Thymus (tissue), 11 donors: ENCODE data around the gene PLA2G4C. TPM values are rescaled to one million over a fixed set of nuclear protein-coding genes. Genes with fewer than 3 reads are reported as not detected.
"Not testable (repeated sequence)": the region's sequence is repeated elsewhere in the genome, so short reads cannot be mapped to it uniquely, and the experiment has no call there.

Source experiments
- DNase-seq, 9 donors: peaks; one replicate each; pipeline ENCODE4 v3.0.0-alpha.2; 2013; ENCODE audit warnings: low spot score in 9 of 9, low read depth in 6 of 9, missing footprints in 1 of 9
- H3K27ac ChIP-seq, 2 donors: one replicate each; pipeline ENCODE4 v1.5.1; 2013; ENCODE audit warnings: control low read depth in 1 of 2, low read depth in 1 of 2, low read length in 1 of 2, mild to moderate bottlenecking in 1 of 2, moderate library complexity in 1 of 2
- H3K27me3 ChIP-seq, 2 donors: one replicate each; pipeline ENCODE4 v1.5.1; 2013; ENCODE audit warnings: low read length in 1 of 2; ENCODE audit not compliant: control insufficient read depth in 2 of 2, insufficient read depth in 1 of 2
- H3K36me3 ChIP-seq, 2 donors: one replicate each; pipeline ENCODE4 v1.5.1; 2013; ENCODE audit warnings: low read length in 1 of 2, mild to moderate bottlenecking in 1 of 2, moderate library complexity in 1 of 2; ENCODE audit not compliant: control insufficient read depth in 2 of 2, insufficient read depth in 2 of 2
- H3K4me1 ChIP-seq, 2 donors: one replicate each; pipeline ENCODE4 v1.5.1; 2013; ENCODE audit warnings: low read length in 2 of 2; ENCODE audit not compliant: control insufficient read depth in 2 of 2, insufficient read depth in 2 of 2
- H3K4me3 ChIP-seq, 2 donors: one replicate each; pipeline ENCODE4 v1.5.1; 2013; ENCODE audit warnings: low read length in 2 of 2, control low read depth in 1 of 2, mild to moderate bottlenecking in 1 of 2
- H3K9me3 ChIP-seq, 2 donors: one replicate each; pipeline ENCODE4 v1.5.1; 2013; ENCODE audit warnings: low read length in 1 of 2, mild to moderate bottlenecking in 1 of 2; ENCODE audit not compliant: control insufficient read depth in 2 of 2, insufficient read depth in 1 of 2
- WGBS: extraction: QIAGEN DNeasy Blood & Tissue Kit; methylation state at CpG from one replicate; pipeline ENCODE4 v1.1.7; 2013; 5-methylcytosine and 5-hydroxymethylcytosine counted together
- polyA plus RNA-seq: library from polyadenylated mRNA; stranded (reverse); fragments of 200-250 nt; gene quantifications from one replicate; pipeline ENCODE4 v1.2.3, GENCODE V29; 2013
- total RNA-seq: library from RNA; stranded (reverse); fragments of 120-200 nt; gene quantifications from one replicate; pipeline ENCODE4 v1.2.4, GENCODE V29; 2013
- donor health status: healthy.

The PLA2G4C gene
- total and polyA plus RNA-seq, 2 donors, result 8.1 to 15.0 TPM

DNA sequence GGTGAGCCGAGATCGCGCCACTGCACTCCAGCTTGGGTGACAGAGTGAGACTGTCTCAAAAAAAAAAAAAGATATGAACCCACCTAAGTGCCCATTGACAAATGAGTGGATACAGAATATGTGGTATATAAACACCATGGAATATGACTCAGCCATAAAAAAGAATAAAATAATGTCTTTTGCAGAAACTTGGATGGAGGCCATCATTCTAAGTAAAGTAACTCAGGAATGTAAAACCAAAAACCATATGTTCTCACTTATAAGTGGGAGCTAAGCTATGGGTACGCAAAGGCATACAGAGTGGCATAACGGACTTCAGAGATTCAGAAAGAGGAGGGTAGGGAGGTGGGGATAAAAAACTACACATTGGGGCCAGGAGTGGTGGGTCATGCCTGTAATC lies 29.5 kb downstream of the PLA2G4C start:
- H3K4me3 ChIP-seq, result no peak overlapping the region
- H3K9me3 ChIP-seq, result no peaks in the 10 kb centered on the region
- no peaks in the 10 kb centered on the region for H3K27me3 ChIP-seq
- no peak overlapping the region for H3K27ac ChIP-seq
- no peaks in the 10 kb centered on the region for H3K36me3 ChIP-seq
- no peak for DNase-seq
- no peaks in the 10 kb centered on the region for H3K4me1 ChIP-seq
- WGBS, result 97% methylated on average over 5 of the region's 5 CpGs

DNA sequence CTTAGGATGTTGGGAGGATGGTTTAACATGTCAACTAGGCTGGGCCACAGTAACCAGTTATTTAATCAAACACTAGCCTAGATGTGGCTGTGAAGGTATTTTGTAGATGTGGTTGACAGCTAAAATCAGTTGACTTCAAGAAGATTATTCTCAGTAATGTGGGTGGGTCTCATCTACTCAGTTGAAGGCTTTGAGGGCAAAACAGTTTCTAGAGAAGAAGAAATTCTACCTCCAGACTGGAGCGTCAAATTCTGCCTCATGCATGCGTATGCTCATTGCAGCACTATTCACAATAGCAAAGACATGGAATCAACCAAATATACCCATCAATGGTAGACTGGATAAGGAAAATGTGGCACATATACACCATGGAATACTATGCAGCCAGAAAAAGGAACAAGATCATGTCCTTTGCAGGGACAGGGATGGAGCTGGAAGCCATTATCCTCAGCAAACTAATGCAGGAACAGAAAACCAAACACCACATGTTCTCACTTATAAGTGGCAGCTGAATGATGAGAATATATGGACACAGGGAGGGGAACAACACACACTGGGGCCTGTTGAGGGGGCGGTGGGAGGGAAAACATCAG lies 40.3 kb downstream of the PLA2G4C start:
- not testable (repeated sequence) for H3K27me3 ChIP-seq, H3K27ac ChIP-seq, H3K9me3 ChIP-seq, H3K36me3 ChIP-seq, H3K4me1 ChIP-seq, DNase-seq, H3K4me3 ChIP-seq
- WGBS, result 98% methylated on average over 3 of the region's 3 CpGs

DNA sequence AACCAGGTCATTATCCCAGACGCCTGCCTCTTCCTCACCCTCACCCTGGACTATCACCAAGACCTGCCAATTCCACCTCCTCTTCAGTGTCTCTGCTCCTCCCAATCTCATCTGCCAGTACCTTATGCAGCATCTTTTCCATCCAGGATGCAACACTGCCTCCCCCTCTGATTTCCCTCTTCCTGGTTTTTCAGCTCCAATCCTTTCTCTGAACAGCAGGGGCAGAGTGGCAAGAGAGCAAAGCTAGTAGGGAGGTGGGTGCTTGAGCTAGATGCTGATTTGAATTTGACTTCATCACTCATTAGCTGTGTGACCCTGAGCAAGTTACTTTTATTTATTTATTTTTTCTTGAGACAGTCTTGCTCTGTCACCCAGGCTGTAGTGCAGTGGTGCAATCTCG lies 41.2 kb downstream of the PLA2G4C start:
- Histone ChIP-seq H3K4me3 (no peak overlapping the region), H3K4me1 (no peaks in the 10 kb centered on the region), H3K27ac (no peak overlapping the region), H3K9me3 (peaks cover 0 to under 1% of the 10 kb centered on the region in 2 donors), H3K27me3 (no peaks in the 10 kb centered on the region), H3K36me3 (no peaks in the 10 kb centered on the region)
- DNase-seq, result no peak
- WGBS, result 80% methylated on average over 2 of the region's 2 CpGs

DNA sequence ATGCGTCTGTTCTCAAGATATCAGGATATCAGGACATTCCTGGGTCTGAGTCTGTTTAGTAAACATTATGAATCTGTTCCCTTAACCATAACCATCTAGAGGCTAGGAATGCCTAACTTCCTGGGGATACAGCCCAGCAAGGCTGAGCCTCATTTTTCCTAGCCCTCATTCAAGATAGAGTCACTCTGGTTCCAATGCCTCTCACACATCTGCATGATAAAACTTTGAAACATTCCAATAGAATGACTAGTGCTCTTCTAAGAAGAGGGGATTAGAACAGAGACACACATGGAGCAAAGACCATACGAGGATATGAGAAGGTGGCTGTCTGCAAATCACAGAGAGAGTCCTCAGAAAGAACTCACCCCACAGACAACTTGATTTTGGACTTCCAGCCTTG lies 46.1 kb downstream of the PLA2G4C start:
- no peaks in the 10 kb centered on the region for H3K9me3 ChIP-seq
- WGBS, result 90% methylated on average over 2 of the region's 2 CpGs
- H3K27ac ChIP-seq, result no peak overlapping the region
- H3K4me1 ChIP-seq, result no peaks in the 10 kb centered on the region
- no peak overlapping the region for H3K4me3 ChIP-seq
- no peaks in the 10 kb centered on the region for H3K36me3 ChIP-seq
- DNase-seq, result no peak
- H3K27me3 ChIP-seq, result peaks cover 0 to 6% of the 10 kb centered on the region in 2 donors

DNA sequence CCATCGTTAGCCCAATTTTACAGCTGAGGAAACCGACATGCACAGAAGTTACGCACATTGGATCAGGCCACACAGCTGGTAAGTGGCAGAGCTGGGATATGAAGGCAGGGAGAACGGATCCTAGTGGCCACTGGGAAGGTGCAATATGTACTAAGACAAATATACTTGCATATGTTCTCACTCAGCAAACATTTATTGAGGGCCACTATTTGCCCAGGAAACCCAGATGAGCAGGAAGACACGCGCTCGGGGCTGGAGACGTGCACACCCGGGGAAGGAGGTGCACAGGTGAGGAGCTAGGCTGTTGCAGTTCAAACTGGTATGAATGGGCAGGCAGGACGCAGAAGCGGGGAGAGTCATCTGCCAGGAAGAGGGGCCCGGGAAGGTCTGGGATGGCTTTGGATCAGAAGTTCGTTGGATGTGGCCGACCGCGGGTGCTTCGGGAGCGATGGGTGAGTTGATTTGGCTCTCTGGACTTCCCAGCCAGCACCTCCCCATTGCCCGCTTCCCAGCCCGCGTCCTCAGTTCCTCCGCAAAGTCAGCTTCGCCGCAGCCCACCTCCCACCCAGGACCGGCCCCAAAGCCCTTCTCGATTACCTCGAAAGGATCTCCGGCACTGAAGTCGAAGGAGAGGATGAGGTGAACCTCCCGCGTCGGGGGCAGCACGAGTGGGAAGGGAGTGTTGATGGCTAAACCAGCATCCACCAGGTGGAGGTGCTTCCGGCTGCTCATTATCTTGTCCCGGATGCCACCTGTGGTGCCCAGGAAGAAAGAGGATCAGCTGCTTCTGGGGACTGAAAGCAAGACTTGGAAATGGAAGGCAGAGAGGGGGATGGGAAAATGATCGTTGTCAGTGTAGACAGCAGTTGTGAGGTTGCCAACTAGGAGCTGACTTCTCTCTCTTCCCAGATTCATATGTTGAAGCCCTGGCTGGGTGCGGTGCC lies 48.9 kb downstream of the PLA2G4C start:
- WGBS, result 50% methylated on average over 37 of the region's 37 CpGs
- H3K4me3 ChIP-seq, result no peak overlapping the region
- no peaks in the 10 kb centered on the region for H3K9me3 ChIP-seq
- H3K27ac ChIP-seq, result no peak overlapping the region
- H3K27me3 ChIP-seq, result peaks cover 0 to 6% of the 10 kb centered on the region in 2 donors
- no peaks in the 10 kb centered on the region for H3K36me3 ChIP-seq
- H3K4me1 ChIP-seq, result no peaks in the 10 kb centered on the region
- no peak for DNase-seq

DNA sequence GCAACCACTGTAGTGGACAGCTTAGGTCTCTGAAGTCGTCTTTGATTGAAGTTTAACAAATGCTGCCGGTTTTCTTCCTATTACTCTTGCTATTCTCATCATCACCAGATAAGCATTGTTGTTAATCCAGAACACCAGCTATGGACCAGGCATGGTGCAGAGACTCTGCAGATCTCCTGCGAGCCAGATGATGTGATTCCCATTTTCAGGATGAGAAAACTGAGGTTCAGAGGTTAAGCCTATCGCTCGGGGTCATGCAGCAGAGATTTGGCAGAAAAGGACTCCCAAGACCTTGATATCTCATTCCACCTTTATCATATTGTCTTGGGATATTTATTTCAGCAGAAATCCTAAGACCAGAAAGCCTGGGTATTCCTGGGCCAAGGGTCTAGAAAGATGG lies 50.2 kb downstream of the PLA2G4C start:
- H3K4me3 ChIP-seq, result no peak overlapping the region
- 93% methylated on average over 5 of the region's 5 CpGs for WGBS

GRCh38 chr19:48059331-48059730 lies 51.3 kb downstream of the PLA2G4C start:
- no peaks in the 10 kb centered on the region for H3K9me3 ChIP-seq
- H3K27ac ChIP-seq, result no peak overlapping the region
- H3K4me3 ChIP-seq, result no peak overlapping the region
- WGBS, result 92% methylated on average over 6 of the region's 6 CpGs
- no peaks in the 10 kb centered on the region for H3K36me3 ChIP-seq
- no peak for DNase-seq
- H3K4me1 ChIP-seq, result no peaks in the 10 kb centered on the region
- peaks cover 0 to 6% of the 10 kb centered on the region in 2 donors for H3K27me3 ChIP-seq

More for the DNA sequence above, 50.2 kb downstream of the PLA2G4C start:
- Histone ChIP-seq H3K9me3 (no peaks in the 10 kb centered on the region), H3K27ac (no peak overlapping the region), H3K27me3 (peaks cover 0 to 6% of the 10 kb centered on the region in 2 donors), H3K4me1 (no peaks in the 10 kb centered on the region), H3K36me3 (no peaks in the 10 kb centered on the region)
- DNase-seq, result no peak

DNA sequence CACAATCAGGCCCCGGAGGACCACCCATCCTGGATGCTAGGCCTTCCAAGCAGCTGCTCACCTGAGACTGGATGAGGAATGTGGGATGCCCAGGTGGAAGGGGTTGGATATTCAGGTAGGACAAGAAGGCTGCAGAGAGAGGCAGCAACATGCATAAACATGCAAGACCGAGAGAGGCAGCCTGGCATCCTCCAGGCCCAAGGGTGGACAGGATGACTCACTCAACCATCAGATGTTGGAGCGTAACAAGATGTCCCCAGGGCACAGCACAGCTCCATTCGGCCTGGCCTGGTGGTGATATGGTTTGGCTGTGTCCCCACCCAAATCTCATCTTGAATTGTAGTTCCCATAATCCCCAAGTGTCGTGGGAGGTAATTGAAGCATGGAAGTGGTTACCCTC lies 56.8 kb downstream of the PLA2G4C start:
- 96% methylated on average over 5 of the region's 5 CpGs for WGBS
- no peaks in the 10 kb centered on the region for H3K9me3 ChIP-seq

DNA sequence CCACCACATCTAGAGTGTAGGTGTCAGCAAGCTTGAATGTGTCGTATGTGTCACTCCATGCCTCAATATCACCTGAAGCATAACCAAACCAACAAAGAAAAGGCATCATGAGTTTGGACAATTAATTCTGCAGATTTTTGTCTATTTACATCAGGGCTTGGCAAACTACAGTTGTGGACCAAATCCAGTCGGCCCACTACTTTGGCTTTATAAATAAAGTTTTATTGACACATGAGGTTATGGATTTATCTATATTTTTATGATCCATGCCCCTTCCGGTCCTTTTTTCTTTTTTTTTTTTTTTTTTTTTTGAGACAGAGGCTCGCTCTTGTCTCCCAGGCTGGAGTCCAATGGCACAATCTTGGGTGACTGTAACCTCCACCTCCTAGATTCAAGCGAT lies 57.5 kb downstream of the PLA2G4C start:
- H3K27ac ChIP-seq, result no peak overlapping the region
- H3K4me3 ChIP-seq, result no peak overlapping the region
- no peaks in the 10 kb centered on the region for H3K9me3 ChIP-seq
- DNase-seq, result no peak
- no peaks in the 10 kb centered on the region for H3K27me3 ChIP-seq
- no peaks in the 10 kb centered on the region for H3K36me3 ChIP-seq
- no peaks in the 10 kb centered on the region for H3K4me1 ChIP-seq
- WGBS, result 89% methylated on average over 5 of the region's 5 CpGs

More for the DNA sequence above, 56.8 kb downstream of the PLA2G4C start:
- H3K27me3 ChIP-seq, result no peaks in the 10 kb centered on the region
- H3K4me3 ChIP-seq, result no peak overlapping the region
- no peak for DNase-seq
- no peaks in the 10 kb centered on the region for H3K4me1 ChIP-seq
- H3K36me3 ChIP-seq, result no peaks in the 10 kb centered on the region
- H3K27ac ChIP-seq, result no peak overlapping the region
